Measurements from ENCODE around the gene HNRNPK.

The HNRNPK gene

GRCh38 chr9:83971485-83971884 lies 8.5 kb downstream of the HNRNPK start:
- no peaks in the 10 kb centered on the region for H3K9me3 ChIP-seq (ENCODE audit: control insufficient read depth, low read length)
- no peak for TF ChIP-seq CTCF (IDR thresholded peaks at IDR 0.05)

GRCh38 chr9:83969602-83970001 lies 10.4 kb downstream of the HNRNPK start:
- H3K36me3 ChIP-seq (ENCODE audit: control insufficient read depth, insufficient read depth, low read length), result no peaks in the 10 kb centered on the region
- H3K27ac ChIP-seq, result no peak overlapping the region
- TF ChIP-seq CTCF (IDR thresholded peaks at IDR 0.05), result no peak
- no peak overlapping the region for H3K9ac ChIP-seq
- H2AFZ ChIP-seq, result no peak overlapping the region
- peaks cover under 1% of the 10 kb centered on the region for H3K79me2 ChIP-seq
- H3K4me3 ChIP-seq (ENCODE audit: low read depth, low read length), result no peak overlapping the region
- H3K9me3 ChIP-seq (ENCODE audit: control insufficient read depth, low read length), result no peaks in the 10 kb centered on the region
- no peak overlapping the region for H3K4me2 ChIP-seq (ENCODE audit: low read length)
- H3K4me1 ChIP-seq, result no peaks in the 10 kb centered on the region
- no peaks in the 10 kb centered on the region for H3K27me3 ChIP-seq (ENCODE audit: control insufficient read depth, insufficient read depth, low read length)

More at GRCh38 chr9:83971485-83971884, 8.5 kb downstream of the HNRNPK start:
- Histone ChIP-seq H3K27ac (no peak overlapping the region), H3K36me3 (ENCODE audit: control insufficient read depth, insufficient read depth, low read length) (no peaks in the 10 kb centered on the region), H3K79me2 (peaks cover 7% of the 10 kb centered on the region), H3K27me3 (ENCODE audit: control insufficient read depth, insufficient read depth, low read length) (no peaks in the 10 kb centered on the region), H2AFZ (no peak overlapping the region), H3K9ac (no peak overlapping the region), H3K4me3 (ENCODE audit: low read depth, low read length) (no peak overlapping the region), H3K4me2 (ENCODE audit: low read length) (no peak overlapping the region), H3K4me1 (no peaks in the 10 kb centered on the region)

- Histone ChIP-seq H3K4me3 (ENCODE audit: low read depth, low read length) (no peak overlapping the region), H3K9ac (no peak overlapping the region), H3K36me3 (ENCODE audit: control insufficient read depth, insufficient read depth, low read length) (no peaks in the 10 kb centered on the region), H3K9me3 (ENCODE audit: control insufficient read depth, low read length) (no peaks in the 10 kb centered on the region), H3K79me2 (no peaks in the 10 kb centered on the region), H3K4me1 (no peaks in the 10 kb centered on the region), H2AFZ (no peak overlapping the region), H3K27ac (no peak overlapping the region), H3K4me2 (ENCODE audit: low read length) (no peak overlapping the region), H3K27me3 (ENCODE audit: control insufficient read depth, insufficient read depth, low read length) (no peaks in the 10 kb centered on the region)
- TF ChIP-seq CTCF (IDR thresholded peaks at IDR 0.05), result no peak
Observed at GRCh38 chr9:83967073-83967472, 12.9 kb downstream of the HNRNPK start.

DNA sequence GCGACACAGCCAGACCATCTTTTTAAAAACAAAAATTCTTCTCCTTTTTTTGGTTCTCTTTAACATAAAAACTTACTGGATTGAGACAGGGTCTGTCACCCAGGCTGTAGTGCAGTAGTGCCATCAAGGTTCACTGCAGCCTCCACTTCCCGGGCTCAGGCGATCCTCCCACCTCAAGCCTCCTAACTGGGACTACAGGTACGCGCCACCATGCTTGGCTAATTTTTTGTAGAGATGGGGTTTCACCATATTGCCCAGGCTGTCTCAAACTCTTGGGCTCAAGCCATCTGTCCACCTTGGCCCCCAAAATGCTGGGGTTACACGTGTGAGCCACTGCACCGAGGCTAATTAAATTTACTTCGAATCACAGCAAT lies 13.8 kb downstream of the HNRNPK start:
- Histone ChIP-seq H3K27me3 (ENCODE audit: control insufficient read depth, insufficient read depth, low read length) (no peaks in the 10 kb centered on the region), H3K4me1 (no peaks in the 10 kb centered on the region), H3K36me3 (ENCODE audit: control insufficient read depth, insufficient read depth, low read length) (no peaks in the 10 kb centered on the region), H3K4me3 (ENCODE audit: low read depth, low read length) (no peak overlapping the region), H2AFZ (no peak overlapping the region), H3K79me2 (no peaks in the 10 kb centered on the region), H3K9me3 (ENCODE audit: control insufficient read depth, low read length) (no peaks in the 10 kb centered on the region), H3K9ac (no peak overlapping the region), H3K4me2 (ENCODE audit: low read length) (no peak overlapping the region), H3K27ac (no peak overlapping the region)
- no peak for TF ChIP-seq CTCF (IDR thresholded peaks at IDR 0.05)

- Histone ChIP-seq H3K27me3 (ENCODE audit: control insufficient read depth, insufficient read depth, low read length) (no peaks in the 10 kb centered on the region), H3K4me3 (ENCODE audit: low read depth, low read length) (no peak overlapping the region), H2AFZ (no peak overlapping the region), H3K27ac (no peak overlapping the region), H3K9ac (no peak overlapping the region), H3K4me2 (ENCODE audit: low read length) (no peak overlapping the region), H3K9me3 (ENCODE audit: control insufficient read depth, low read length) (no peaks in the 10 kb centered on the region), H3K36me3 (ENCODE audit: control insufficient read depth, insufficient read depth, low read length) (no peaks in the 10 kb centered on the region), H3K79me2 (no peaks in the 10 kb centered on the region), H3K4me1 (no peaks in the 10 kb centered on the region)
- TF ChIP-seq CTCF (IDR thresholded peaks at IDR 0.05), result no peak
Observed at GRCh38 chr9:83965350-83966208, 14.4 kb downstream of the HNRNPK start.

Measured in parathyroid adenoma (tissue), 2 donors.